PC-9 (cell line): Measurements from ENCODE around the gene MADCAM1.

ENCODE experiments used
- EZH2 ChIP-seq: fragments of 200-600 bp; sonication (generic); IDR thresholded peaks from 2 replicates; pipeline ENCODE4 v1.8.0; 2017; ENCODE audit warnings: antibody characterized with exemption, low read depth
- TF ChIP-seq, protein P1 (sequence below): fragments of 200-600 bp; sonication (generic); conservative IDR thresholded peaks from 2 replicates; pipeline ENCODE4 v1.6.1; 2017; ENCODE audit warnings: mixed run types, antibody characterized with exemption, mild to moderate bottlenecking, moderate library complexity

- TF ChIP-seq, protein P1, sequence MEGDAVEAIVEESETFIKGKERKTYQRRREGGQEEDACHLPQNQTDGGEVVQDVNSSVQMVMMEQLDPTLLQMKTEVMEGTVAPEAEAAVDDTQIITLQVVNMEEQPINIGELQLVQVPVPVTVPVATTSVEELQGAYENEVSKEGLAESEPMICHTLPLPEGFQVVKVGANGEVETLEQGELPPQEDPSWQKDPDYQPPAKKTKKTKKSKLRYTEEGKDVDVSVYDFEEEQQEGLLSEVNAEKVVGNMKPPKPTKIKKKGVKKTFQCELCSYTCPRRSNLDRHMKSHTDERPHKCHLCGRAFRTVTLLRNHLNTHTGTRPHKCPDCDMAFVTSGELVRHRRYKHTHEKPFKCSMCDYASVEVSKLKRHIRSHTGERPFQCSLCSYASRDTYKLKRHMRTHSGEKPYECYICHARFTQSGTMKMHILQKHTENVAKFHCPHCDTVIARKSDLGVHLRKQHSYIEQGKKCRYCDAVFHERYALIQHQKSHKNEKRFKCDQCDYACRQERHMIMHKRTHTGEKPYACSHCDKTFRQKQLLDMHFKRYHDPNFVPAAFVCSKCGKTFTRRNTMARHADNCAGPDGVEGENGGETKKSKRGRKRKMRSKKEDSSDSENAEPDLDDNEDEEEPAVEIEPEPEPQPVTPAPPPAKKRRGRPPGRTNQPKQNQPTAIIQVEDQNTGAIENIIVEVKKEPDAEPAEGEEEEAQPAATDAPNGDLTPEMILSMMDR, result no peak
- no peak for TF ChIP-seq EZH2
Observed at GRCh38 chr19:457636-458035, 38.6 kb upstream of the MADCAM1 start.
